ENCODE measurements around the gene TFCP2L1.

- TF ChIP-seq CTCF (conservative IDR thresholded peaks at IDR 0.05) (no peak), ZFX (IDR thresholded peaks at IDR 0.05) (no peak)
Observed at GRCh38 chr2:121260370-121261154, 24.4 kb downstream of the TFCP2L1 start.

All from C4-2B (cell line).